GM12878 (cell line): ENCODE measurements around the gene CYS1. TPM values are rescaled to one million over a fixed set of nuclear protein-coding genes. Genes with fewer than 3 reads are reported as not detected.

Experiments
- ATAC-seq: fragments of 200-7000 bp; cut with Tn5 transposase; 3 replicates; pipeline ENCODE4 v1.9.1; 2020; ENCODE audit warnings: mild to moderate bottlenecking, moderate library complexity
- BruUV-seq: library from RNA; stranded (reverse); fragments of 400-500 nt; replicated peaks from 2 replicates; lab custom pipeline; 2021; lab: Mats Ljungman, UMichigan
- CTCF ChIA-PET: fragments of 300-600 bp; sonication (Branson Sonifier 250); formaldehyde crosslinking; extraction: SDS; loops from one replicate; lab custom pipeline; 2021; ENCODE audit warnings: inconsistent platforms; lab: Yijun Ruan, JAX
- POLR2A ChIA-PET: fragments of 350-600 bp; formaldehyde crosslinking; extraction: SDS; loops from one replicate; lab custom pipeline; 2021; ENCODE audit warnings: inconsistent platforms; lab: Charles Lee
- RAD21 ChIA-PET: fragments of 300-600 bp; sonication (Branson Sonifier 250); formaldehyde crosslinking; loops from one replicate; lab custom pipeline; 2023; ENCODE audit warnings: antibody characterized with exemption; ENCODE audit not compliant: unreplicated experiment; lab: Charles Lee
- SMC1A ChIA-PET: fragments of 300-600 bp; sonication (Branson Sonifier 250); formaldehyde crosslinking; loops from one replicate; lab custom pipeline; 2023; ENCODE audit not compliant: unreplicated experiment, uncharacterized antibody; lab: Charles Lee
- DNase-seq: peaks from one replicate; pipeline ENCODE4 v3.0.0-alpha.2; 2011; ENCODE audit warnings: low read depth, low spot score
- FAIRE-seq: peaks from 3 replicates; lab custom pipeline; 2011; peaks lifted over from hg19 to GRCh38; lab: Jason Lieb, UNC
- H2AFZ ChIP-seq: 2 replicates; pipeline ENCODE4 v1.6.0; 2011; ENCODE audit warnings: low read depth, low read length, control low read depth; ENCODE audit not compliant: control insufficient read depth
- H3K27ac ChIP-seq: 2 replicates; pipeline ENCODE4 v1.5.1; 2011; ENCODE audit warnings: control low read depth; ENCODE audit not compliant: control insufficient read depth, insufficient read depth
- H3K27me3 ChIP-seq, 2 experiments: replicated peaks in 1 of 2; 2 replicates each; pipeline versions ENCODE4 v1.6.0 to v1.6.1; 2011; ENCODE audit warnings: low read length in 1 of 2; ENCODE audit not compliant: control insufficient read depth in 2 of 2, insufficient read depth in 2 of 2
- H3K36me3 ChIP-seq, 2 experiments: 2 replicates each; pipeline ENCODE4 v1.5.1; 2011; ENCODE audit warnings: low read length in 1 of 2; ENCODE audit not compliant: control insufficient read depth in 2 of 2, insufficient read depth in 2 of 2
- H3K4me1 ChIP-seq: 2 replicates; pipeline ENCODE4 v1.6.1; 2011; ENCODE audit warnings: mild to moderate bottlenecking, low read length, moderate library complexity, mixed read lengths; ENCODE audit not compliant: control insufficient read depth, insufficient read depth
- H3K4me2 ChIP-seq: 2 replicates; pipeline ENCODE4 v1.6.0; 2011; ENCODE audit warnings: control low read depth; ENCODE audit not compliant: control insufficient read depth, insufficient read depth
- H3K4me3 ChIP-seq: fragments of 200-600 bp; sonication (generic); 2 replicates; pipeline ENCODE4 v1.5.1; 2016
- H3K79me2 ChIP-seq: 2 replicates; pipeline ENCODE4 v1.6.0; 2011; ENCODE audit warnings: low read length; ENCODE audit not compliant: control insufficient read depth, insufficient read depth
- H3K9ac ChIP-seq: 2 replicates; pipeline ENCODE4 v1.8.0; 2011; ENCODE audit warnings: low read length, control low read depth, mixed read lengths; ENCODE audit not compliant: control insufficient read depth, insufficient read depth
- H3K9me3 ChIP-seq: replicated peaks from 3 replicates; pipeline ENCODE4 v1.5.1; 2011; ENCODE audit warnings: mild to moderate bottlenecking, low read length; ENCODE audit not compliant: control insufficient read depth, insufficient read depth
- H4K20me1 ChIP-seq: 2 replicates; pipeline ENCODE4 v1.6.0; 2011; ENCODE audit not compliant: control insufficient read depth, insufficient read depth
- ATF3 ChIP-seq: IDR thresholded peaks from 2 replicates; pipeline ENCODE4 v1.6.1; 2011; ENCODE audit warnings: low read depth, mild to moderate bottlenecking, low read length, moderate library complexity, borderline replicate concordance; ENCODE audit errors: extremely low read depth
- ATF7 ChIP-seq: fragments of 450-650 bp; IDR thresholded peaks from 2 replicates; pipeline ENCODE4 v1.6.1; 2016; ENCODE audit warnings: low read depth, mild to moderate bottlenecking
- BACH1 ChIP-seq: fragments of 450-650 bp; IDR thresholded peaks from 2 replicates; pipeline ENCODE4 v1.6.1; 2017; ENCODE audit warnings: mild to moderate bottlenecking, borderline replicate concordance
- BMI1 ChIP-seq: fragments of 450-650 bp; IDR thresholded peaks from 2 replicates; pipeline ENCODE4 v1.6.1; 2016; ENCODE audit warnings: mild to moderate bottlenecking, moderate library complexity, borderline replicate concordance
- CBX3 ChIP-seq: fragments of 200-600 bp; sonication (generic); IDR thresholded peaks from 2 replicates; pipeline ENCODE4 v1.6.1; 2016; ENCODE audit warnings: low read depth, borderline replicate concordance
- FOS ChIP-seq: IDR thresholded peaks from 3 replicates; pipeline ENCODE4 v1.6.1; 2011; ENCODE audit warnings: borderline replicate concordance; ENCODE audit not compliant: insufficient read length; ENCODE audit errors: extremely low read depth
- MEF2B ChIP-seq: fragments of 450-650 bp; IDR thresholded peaks from 2 replicates; pipeline ENCODE4 v1.6.1; 2018; ENCODE audit warnings: mild to moderate bottlenecking, moderate library complexity; ENCODE audit not compliant: partially characterized antibody, poor library complexity, severe bottlenecking
- NBN ChIP-seq: fragments of 450-650 bp; IDR thresholded peaks from 2 replicates; pipeline ENCODE4 v1.6.1; 2016
- PBX3 ChIP-seq: IDR thresholded peaks from 2 replicates; pipeline ENCODE4 v1.6.1; 2011; ENCODE audit warnings: mild to moderate bottlenecking, low read depth, low read length, moderate library complexity; ENCODE audit not compliant: insufficient replicate concordance
- RBBP5 ChIP-seq: fragments of 200-600 bp; sonication (generic); conservative IDR thresholded peaks from 2 replicates; pipeline ENCODE4 v1.6.1; 2016
- RCOR1 ChIP-seq: conservative IDR thresholded peaks from 2 replicates; pipeline ENCODE4 v1.6.1; 2012; ENCODE audit warnings: low read depth, low read length, improper control_type of control experiment
- RUNX3 ChIP-seq: IDR thresholded peaks from 2 replicates; pipeline ENCODE4 v1.6.1; 2012; ENCODE audit warnings: low read length, inconsistent platforms
- SMAD5 ChIP-seq: IDR thresholded peaks from 2 replicates; pipeline ENCODE4 v1.6.1; 2016; ENCODE audit warnings: antibody characterized with exemption, low read depth
- SMARCA5 ChIP-seq: fragments of 450-650 bp; IDR thresholded peaks from 2 replicates; pipeline ENCODE4 v1.6.1; 2017; ENCODE audit warnings: mild to moderate bottlenecking
- SREBF2 ChIP-seq: IDR thresholded peaks from 2 replicates; pipeline ENCODE4 v1.6.1; 2012; ENCODE audit warnings: mild to moderate bottlenecking, low read length
- STAT3 ChIP-seq: IDR thresholded peaks from 2 replicates; pipeline ENCODE4 v1.6.1; 2011; ENCODE audit warnings: low read depth, low read length, improper control_type of control experiment
- ZBTB33 ChIP-seq: fragments of 450-650 bp; IDR thresholded peaks from 2 replicates; pipeline ENCODE4 v1.6.1; 2017; ENCODE audit warnings: mild to moderate bottlenecking
- WGBS: methylation state at CpG from one replicate; pipeline ENCODE4 v1.1.6; 2016; ENCODE audit warnings: low lambda C conversion rate; ENCODE audit not compliant: insufficient replicate concordance, insufficient coverage; ENCODE audit errors: missing lambda C conversion rate; 5-methylcytosine and 5-hydroxymethylcytosine counted together
- in situ Hi-C: fragments of 300-500 bp; cut with MboI; formaldehyde crosslinking; loops from 9 replicates; pipeline ENCODE4 v1.14.3; 2018; ENCODE audit warnings: mixed read lengths
- intact Hi-C: fragments of 100-400 bp; cut with micrococcal nuclease; formaldehyde crosslinking; loops from one replicate; pipeline ENCODE4 v1.14.2; 2022; ENCODE audit not compliant: unreplicated experiment
- polyA plus RNA-seq, 11 experiments: library from polyadenylated mRNA; depleted of rRNA in 4 of 11; unstranded in 6 of 11; stranded (reverse) in 5 of 11; fragments of >200 nt; fragmentation: Nextera tagmentation in 4 of 11; fragmentation: Illumina TruSeq in 1 of 11; extraction: Ambion mirVana in 4 of 11; extraction: Trizol in 1 of 11; gene quantifications; 1 replicate in 1 of 11; 2 replicates in 10 of 11; pipeline versions ENCODE4 v1.2.1 to v1.2.3, GENCODE V29; 2011 to 2016; ENCODE audit warnings: inconsistent platforms in 2 of 11, missing spikeins in 2 of 11, low read depth in 1 of 11
- total RNA-seq, 4 experiments: library from RNA; depleted of rRNA in 3 of 4; stranded (reverse); fragments of >200 nt in 3 of 4; fragmentation: Illumina TruSeq in 1 of 4; extraction: Trizol in 1 of 4; gene quantifications; 2 replicates each; pipeline versions ENCODE4 v1.2.1 to v1.2.3, GENCODE V29; 2013 to 2021
- TF ChIP-seq, protein P1 (sequence below): IDR thresholded peaks from 2 replicates; pipeline ENCODE4 v1.6.1; 2012; ENCODE audit warnings: low read depth, low read length, improper control_type of control experiment

CYS1 gene
- total and polyA plus RNA-seq, 10 of the 15 experiments (the other 5 are each of a cell fraction or from before 2014, with no cell fraction given) = 0.35 to 6.4 (median 2.5) TPM

- TF ChIP-seq, protein P1, sequence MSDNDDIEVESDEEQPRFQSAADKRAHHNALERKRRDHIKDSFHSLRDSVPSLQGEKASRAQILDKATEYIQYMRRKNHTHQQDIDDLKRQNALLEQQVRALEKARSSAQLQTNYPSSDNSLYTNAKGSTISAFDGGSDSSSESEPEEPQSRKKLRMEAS = peak; percentile 78
Measured at GRCh38 chr2:10120158-10120876, 40.1 kb upstream of the CYS1 start (continued).

DNA sequence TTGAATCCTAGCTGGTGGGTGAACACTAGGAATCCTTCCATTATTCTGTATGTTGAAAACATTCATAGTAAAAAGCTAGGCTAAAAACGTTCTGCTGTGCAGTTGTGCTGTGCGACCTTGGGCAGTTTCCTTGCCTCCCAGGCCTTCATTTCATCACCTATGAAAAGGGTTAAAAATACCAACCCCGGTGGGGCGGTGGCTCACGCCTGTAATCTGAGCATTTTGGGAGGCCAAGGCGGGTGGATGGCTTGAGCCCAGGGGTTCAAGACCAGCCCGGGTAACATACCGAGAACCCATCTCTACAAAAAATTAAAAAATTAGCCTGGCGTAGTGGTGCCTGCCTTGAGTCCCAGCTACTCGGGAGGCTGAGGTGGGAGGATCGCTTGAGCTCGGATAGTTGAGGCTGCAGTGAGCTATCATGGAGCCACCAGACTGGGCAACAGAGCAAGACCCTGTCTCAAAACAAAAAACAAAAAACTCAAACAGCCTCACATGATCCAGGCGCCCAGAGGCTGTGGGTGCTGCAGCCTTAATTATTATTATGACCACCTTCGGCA lies 39.5 kb upstream of the CYS1 start:
- Histone ChIP-seq H4K20me1 (no peaks in the 10 kb centered on the region), H3K27ac (peak overlapping the region; percentile 98), H3K27me3 (no peaks in the 10 kb centered on the region), H3K9me3 (no peaks in the 10 kb centered on the region), H3K9ac (peak overlapping the region; percentile 98), H2AFZ (peak overlapping the region; percentile 90), H3K4me3 (peak overlapping the region; percentile 71; the same call in 1 of the 2 replicates), H3K79me2 (peaks cover 46% of the 10 kb centered on the region), H3K36me3 (peaks cover 0 to 1% of the 10 kb centered on the region in 2 experiments; a peak in 1 of 4 replicates), H3K4me1 (no peaks in the 10 kb centered on the region; the same call in none of the 2 replicates), H3K4me2 (peak overlapping the region; percentile 95)
- POLR2A ChIA-PET = interaction anchor here (0.5 to 2.5 kb wide), 11 partner anchors 12 to 570 kb away, joined by 3 to 15 read pairs (median 5); partner anchors contain the start of genes CYS1 and NOL10
- intact Hi-C loops = loop anchor here (2.0 kb wide), 1 partner anchor 37 kb away; no protein-coding TSS in a partner anchor
- in situ Hi-C loops = no loop called here
- DNase-seq = no peak
- no peak for FAIRE-seq
- ATAC-seq = no peak
- CTCF ChIA-PET = interaction anchor here (0.9 to 3.4 kb wide), 11 partner anchors 16 to 326 kb away, joined by 3 to 29 read pairs (median 9); no protein-coding TSS in a partner anchor
- 52% methylated on average over 14 of the region's 14 CpGs for WGBS
- no TSS peak for BruUV-seq
- SMC1A ChIA-PET = interaction anchor here (0.7 to 3.8 kb wide), 15 partner anchors 11 to 326 kb away, joined by 3 to 25 read pairs (median 6); no protein-coding TSS in a partner anchor
- RAD21 ChIA-PET = interaction anchor here (0.7 to 4.6 kb wide), 9 partner anchors 16 to 313 kb away, joined by 3 to 41 read pairs (median 8); partner anchors contain the start of gene CYS1
- TF ChIP-seq ATF3 (no peak), SREBF2 (no peak), SMARCA5 (peak; percentile 63; the same call in 1 of the 2 replicates), RBBP5 (no peak), ZBTB33 (no peak), FOS (no peak), ATF7 (0 out of 2 replicates have a peak, but pooled peaks have one; percentile 10), RUNX3 (no peak), STAT3 (no peak), BMI1 (no peak), BACH1 (no peak), NBN (peak; percentile 56; the same call in 1 of the 2 replicates), MEF2B (no peak), SMAD5 (no peak), PBX3 (no peak), CBX3 (no peak), RCOR1 (0 out of 2 replicates have a peak, but pooled peaks have one; percentile 31)
